GM21367 (cell line): ENCODE data around the gene PNPLA6.
"Not testable (repeated sequence)": the region's sequence is repeated elsewhere in the genome, so short reads cannot be mapped to it uniquely, and the experiment has no call there.

Experiments
- ATAC-seq: cut with Tn5 transposase; IDR thresholded peaks from one replicate; pipeline ENCODE4 v1.9.1; 2021; ENCODE audit not compliant: unreplicated experiment

Gene PNPLA6

DNA sequence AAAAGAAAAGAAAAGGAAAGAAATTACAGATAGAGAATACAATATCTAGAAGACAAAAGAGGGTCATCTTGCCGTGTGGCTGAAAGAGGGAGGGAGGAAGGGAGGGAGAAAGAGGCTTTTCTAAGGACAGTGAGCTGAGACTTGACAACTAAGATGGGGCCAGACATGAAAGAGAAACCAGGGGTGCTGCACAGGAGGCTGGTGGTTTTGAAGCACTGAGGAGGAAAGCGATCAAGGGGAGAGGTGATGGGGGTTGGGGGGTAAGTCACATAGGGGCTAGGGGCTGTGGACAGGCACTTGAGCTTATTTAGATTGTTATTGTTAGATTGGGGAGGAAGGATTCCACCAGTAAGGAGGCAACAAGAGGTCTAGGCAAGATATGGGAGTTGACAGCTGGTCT, 17.3 kb downstream of the PNPLA6 start:
- no peak for ATAC-seq

DNA sequence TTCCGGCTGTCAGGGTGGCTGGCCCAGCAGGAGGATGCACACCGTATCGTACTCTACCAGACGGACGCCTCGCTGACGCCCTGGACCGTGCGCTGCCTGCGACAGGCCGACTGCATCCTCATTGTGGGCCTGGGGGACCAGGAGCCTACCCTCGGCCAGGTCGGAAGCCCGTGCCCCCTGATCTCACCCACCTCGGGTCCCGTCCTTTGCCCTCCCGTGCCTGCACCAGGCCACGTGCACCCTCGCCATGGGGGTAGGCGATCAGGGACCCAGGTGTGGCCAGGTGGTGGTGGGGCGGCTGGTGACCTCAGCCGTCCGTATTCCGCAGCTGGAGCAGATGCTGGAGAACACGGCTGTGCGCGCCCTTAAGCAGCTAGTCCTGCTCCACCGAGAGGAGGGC, 19.0 kb downstream of the PNPLA6 start:
- ATAC-seq = no peak

DNA sequence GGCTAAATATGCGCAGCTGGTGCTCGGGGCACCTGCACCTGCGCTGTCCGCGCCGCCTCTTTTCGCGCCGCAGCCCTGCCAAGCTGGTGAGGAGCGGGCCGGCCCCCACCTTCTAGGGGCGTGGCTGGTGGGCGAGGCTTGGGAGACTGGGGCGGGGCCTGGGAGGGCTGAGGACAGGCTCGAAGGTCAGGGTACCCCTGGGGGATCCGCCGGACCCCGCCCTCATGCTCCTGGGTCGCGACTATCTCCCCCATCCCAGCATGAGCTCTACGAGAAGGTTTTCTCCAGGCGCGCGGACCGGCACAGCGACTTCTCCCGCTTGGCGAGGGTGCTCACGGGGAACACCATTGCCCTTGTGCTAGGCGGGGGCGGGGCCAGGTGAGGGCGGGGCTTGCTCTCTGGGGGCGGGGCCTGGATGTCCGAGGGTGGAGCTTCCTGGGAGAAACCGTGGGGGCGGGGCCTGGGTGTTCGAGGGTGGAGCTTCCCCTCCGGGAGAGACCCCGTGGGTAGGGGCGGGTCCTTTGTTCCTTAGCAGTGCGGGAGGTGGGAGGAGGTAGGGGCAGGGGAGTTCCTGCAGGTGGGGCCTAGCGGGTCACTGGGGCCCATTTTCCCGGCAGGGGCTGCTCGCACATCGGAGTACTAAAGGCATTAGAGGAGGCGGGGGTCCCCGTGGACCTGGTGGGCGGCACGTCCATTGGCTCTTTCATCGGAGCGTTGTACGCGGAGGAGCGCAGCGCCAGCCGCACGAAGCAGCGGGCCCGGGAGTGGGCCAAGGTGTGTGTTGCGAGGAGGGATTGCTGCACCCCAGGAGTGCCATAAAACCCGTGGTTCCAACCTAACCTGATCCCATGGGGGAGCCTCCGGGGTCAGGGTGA, 19.7 kb downstream of the PNPLA6 start:
- ATAC-seq = no peak

DNA sequence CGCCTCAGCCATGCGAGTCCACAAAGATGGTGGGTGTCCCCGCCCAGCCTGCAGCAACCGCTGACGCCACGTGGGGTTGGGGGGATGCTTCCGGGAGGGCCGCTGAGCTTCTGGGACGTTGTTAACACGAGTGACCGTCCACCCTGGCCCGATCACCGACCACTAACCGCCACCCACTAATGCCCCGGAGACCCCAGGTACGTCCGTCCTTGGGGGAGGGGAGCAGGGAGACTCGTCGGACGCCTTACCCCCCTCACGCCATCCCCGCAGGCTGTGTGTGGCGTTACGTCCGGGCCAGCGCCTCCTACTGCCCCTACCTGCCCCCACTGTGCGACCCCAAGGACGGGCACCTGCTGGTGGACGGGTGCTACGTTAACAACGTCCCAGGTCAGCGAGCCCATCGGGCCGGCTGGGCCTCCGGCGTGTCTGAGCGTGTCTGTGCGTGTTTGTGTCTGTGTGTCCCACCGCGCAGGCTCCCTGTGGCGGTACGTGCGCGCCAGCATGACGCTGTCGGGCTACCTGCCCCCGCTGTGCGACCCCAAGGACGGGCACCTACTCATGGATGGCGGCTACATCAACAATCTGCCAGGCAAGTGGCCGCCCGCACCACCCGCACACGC, 21.3 kb downstream of the PNPLA6 start:
- no peak for ATAC-seq

DNA sequence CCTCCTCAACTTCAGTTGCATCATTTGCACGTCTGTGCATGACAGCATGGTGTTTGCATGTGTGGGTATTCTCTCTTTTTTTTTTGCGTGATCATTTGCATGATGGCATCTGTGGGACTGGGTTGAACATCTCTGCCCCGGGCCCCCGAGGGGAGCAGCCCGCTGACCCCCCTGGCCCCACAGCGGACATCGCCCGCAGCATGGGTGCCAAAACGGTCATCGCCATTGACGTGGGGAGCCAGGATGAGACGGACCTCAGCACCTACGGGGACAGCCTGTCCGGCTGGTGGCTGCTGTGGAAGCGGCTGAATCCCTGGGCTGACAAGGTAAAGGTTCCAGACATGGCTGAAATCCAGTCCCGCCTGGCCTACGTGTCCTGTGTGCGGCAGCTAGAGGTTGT, 23.1 kb downstream of the PNPLA6 start:
- no peak for ATAC-seq

DNA sequence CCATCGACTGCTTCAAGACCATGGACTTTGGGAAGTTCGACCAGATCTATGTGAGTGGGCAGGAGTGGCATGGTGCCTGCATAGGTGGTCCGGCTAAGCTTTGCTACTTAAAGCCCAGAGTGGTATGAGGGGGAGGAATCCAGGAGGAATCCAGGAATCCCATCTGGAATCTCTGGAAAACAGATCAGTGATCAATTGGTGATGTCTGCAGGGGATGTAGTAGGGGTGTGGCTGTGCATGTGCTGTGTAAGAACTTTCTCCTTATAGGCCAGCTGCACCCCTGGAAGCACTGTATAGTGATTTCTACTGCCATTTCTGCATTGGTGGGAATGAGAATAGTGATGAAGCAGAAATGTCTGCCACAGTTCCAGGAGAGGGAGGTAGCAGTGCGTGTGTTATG, 23.6 kb downstream of the PNPLA6 start:
- no peak for ATAC-seq

DNA sequence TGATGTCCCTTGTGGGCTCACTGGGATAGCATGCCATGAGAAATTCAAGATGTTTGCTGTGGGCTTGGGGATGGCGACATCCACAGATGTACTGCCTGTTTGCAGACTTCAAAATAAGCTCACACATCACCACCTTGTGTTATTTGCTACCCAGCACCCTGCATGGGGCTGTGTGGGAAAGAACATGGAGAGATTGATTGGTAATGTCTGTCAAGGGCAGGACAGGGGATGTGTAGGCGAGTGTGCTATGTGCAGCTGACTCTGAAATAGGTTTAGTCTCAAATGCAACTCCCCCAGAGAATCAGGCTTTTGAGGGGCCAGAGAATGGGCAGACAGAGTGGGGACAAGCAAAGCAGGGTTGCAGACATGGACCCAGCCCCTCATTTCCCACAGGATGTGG, 24.7 kb downstream of the PNPLA6 start:
- ATAC-seq = no peak

DNA sequence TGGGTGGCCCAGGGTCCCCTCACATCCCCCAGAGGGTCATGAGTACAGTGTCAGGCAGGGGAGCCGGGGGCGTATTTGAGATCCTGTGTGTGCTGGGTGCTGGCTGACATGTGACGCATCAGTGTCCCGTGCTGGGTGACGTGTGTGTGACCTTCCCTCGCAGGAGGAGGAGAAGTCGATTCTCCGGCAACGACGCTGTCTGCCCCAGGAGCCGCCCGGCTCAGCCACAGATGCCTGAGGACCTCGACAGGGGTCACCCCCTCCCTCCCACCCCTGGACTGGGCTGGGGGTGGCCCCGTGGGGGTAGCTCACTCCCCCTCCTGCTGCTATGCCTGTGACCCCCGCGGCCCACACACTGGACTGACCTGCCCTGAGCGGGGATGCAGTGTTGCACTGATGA, 25.8 kb downstream of the PNPLA6 start:
- ATAC-seq = no peak

DNA sequence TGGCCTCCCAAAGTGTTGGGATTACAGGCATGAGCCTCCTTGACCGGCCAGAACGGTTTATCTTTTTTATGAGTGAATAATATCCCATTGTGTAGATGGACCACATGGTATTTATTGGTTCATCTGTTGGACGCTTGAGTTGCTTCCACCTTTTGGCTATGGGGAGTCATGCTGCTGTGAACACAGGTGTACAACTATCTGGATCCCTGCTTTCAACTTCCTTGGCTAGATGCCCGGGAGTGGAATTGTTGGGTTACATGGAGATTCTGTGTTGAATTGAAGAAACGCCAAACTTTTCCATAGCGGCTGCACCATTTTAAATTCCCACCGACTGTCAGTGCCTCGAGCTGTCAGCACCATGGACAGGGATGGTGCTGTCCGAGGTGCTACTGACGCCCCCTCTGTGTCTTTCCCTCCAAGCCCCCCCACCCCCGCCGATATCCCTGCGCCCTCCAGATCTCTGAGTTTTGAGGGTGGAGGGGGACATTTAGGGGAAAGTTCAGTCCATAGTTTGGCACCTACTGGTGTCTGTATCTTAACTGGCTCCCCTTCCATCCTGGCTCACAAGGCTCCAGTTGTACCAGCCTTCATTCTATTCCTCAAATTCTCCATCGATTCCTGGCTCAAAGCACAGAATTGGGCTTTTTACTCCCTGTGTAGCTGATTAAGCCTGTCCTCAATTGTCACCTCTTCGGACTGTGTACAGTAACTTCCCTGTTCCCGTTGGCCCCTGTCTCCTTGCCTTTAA, 27.3 kb downstream of the PNPLA6 start:
- ATAC-seq = no peak

DNA sequence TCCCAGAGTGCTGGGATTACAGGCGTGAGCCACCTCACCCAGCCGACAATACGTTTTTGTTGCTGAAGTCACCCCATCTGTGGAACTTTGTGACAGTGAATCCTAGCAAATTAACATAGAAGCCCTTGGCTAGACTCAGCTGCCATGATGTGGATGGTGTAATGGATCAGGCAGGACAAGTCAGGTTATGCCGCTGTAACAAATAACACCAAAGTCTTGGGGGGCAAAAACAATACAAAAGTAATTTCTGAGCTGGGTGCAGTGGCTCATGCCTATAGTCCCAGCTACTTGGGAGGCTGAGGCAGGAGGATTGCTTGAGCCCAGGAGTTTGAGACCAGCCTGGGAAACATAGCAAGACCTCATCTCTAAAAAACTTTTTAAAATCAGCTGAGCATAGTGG, 29.3 kb downstream of the PNPLA6 start:
- no peak for ATAC-seq

DNA sequence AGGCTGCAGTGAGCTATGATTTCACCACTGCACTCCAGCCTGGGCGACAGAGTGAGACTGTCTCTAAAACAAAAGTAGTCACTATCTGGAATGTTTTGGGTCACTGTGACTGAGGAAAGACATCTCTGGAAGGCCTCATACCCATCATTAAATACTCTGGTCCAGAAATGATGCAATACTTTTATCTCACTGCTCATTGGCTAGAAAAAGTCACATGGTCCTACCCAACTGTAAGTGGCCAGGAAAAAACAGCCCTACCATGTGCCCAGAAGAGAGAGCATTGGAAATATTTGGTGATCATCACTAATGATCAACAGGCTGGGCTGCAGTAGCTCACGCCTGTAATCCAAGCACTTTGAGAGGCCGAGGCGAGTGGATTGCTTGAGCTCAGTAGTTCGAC, 29.8 kb downstream of the PNPLA6 start:
- ATAC-seq = no peak

DNA sequence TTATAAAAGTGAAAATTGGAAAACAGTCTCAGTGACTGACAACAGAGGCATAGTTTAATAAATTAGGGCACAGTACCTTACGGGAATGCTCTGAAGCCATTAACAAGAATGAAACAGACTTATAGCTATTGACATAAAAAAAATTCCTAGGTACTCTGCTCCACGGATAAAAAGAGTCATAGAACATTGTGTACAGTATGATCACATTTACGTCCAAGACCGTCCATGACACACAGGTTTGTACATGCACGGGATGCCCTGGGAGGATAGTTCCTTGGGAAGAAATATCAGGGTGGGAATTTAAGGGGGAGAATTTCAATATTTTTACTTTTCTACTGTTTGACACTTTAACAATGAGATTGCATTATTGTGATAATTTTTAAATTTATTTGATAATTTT, 35.2 kb downstream of the PNPLA6 start:
- no peak for ATAC-seq

DNA sequence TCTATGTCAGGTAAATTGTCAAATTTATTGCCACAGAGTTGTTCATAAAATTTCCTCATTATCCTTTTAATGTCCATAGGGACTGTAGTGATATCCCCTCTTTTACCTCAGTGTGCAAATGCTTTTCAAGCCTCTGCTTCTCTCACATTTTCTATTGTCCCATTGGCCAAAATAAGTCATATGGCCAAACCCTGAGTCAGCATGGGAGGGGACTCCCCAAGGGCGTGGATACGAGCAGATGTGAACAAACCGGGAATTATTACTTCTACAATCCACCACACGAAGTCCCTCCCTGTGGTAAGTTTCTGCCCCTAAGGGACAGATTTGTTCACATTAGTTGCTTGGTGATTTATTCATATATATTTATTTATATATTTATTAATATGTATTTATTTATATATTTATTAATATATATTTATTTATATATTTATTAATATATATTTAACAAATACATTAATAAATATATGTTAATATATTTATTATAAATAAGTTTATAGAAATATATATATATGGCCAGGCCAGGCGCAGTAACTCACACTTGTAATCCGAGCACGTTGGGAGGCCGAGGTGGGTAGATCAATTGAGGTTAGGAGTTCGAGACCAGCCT, 40.0 kb downstream of the PNPLA6 start:
- no peak for ATAC-seq

DNA sequence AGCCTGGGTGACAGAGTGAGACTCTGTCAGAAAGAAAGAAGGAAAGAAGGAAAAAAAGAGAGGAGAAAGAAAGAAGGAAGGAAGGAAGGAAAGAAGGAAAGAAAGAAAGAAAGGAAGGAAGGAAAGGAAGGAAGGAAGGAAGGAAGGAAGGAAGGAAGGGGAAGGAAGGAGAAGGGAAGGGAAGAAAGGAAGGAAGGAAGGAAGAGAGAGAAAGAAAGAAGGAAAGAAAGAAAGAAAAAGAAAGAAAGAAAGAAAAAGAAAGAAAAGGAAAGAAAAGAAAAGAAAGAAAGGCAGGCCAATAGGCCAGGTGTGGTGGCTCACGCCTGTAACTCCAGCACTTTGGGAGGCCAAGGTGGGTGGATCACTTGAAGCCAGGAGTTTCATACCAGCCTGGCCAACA, 41.9 kb downstream of the PNPLA6 start:
- ATAC-seq = not testable (repeated sequence)

DNA sequence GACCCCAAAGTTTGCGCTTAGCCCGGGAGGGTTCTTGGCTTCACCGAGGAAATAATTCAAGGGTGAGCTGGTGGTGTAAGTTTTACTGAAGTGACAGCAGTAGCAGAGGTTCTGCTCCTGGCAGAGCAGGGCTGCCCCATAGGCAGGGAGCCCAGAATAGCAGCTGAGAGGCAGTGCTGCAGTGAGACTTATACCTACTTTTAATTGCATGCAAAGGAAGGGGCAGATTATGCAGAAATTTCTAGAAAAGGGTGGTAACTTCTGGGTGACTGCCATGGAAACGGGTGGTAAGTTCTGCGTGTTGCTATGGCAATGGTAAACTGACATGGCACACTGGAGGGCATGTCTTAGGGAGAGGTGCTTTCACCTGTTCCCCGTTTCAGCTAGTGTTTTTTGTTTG, 42.6 kb downstream of the PNPLA6 start:
- no peak for ATAC-seq

DNA sequence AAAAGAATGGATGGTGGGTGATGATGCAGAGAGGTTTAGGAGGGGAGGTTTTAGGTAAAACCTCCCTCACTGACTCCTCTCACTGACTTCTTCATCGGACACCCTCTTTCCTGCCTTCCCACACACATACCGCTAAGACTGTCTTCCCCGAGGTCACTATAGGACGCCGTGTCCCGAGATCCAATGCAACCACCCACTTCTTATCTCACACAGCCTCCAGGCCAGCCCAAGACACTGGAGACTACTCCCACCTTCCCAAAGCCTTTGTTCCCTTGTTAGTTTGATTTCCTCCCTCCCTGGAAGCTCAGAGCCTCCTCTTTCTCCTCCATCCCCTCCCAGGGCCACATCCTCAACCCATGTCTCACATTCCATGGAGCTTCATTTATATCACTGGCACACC, 43.7 kb downstream of the PNPLA6 start:
- ATAC-seq = no peak

DNA sequence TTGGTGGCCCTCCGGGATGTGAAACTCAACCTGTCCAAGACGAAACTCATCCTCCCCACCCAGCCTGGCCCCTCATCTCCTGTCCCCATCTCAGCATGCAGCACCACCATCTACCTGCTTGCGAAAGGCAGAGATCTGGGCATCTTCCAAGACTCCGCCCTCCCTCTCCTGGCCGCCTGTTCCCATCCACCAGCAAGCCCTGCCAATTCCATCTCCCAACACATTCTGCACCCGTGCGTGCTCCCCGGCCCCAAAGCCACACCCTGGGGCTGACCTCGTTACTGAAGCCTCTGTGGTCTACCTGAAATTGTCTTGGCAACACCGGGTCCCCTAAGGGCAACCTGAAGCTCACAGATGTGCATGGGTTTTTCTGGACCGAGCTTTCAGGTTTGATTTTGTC, 46.9 kb downstream of the PNPLA6 start:
- no peak for ATAC-seq

DNA sequence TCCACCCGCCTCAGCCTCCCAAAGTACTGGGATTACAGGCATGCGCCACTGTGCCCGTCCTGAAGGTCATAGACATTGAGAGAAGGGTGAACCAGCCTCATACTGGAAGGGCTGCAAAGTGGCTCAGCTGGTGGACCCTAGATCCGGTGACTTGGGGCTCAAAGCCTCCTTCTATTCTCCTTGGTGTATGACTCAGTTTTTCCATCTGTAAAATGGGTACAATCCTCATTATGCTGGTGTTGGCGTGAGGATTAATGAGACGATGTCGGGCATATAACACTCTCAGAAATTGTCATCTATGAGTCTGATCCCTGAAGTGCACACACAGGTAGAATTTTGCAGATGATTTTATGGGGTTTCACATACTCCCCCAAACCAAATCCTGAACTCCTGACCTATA, 54.3 kb downstream of the PNPLA6 start:
- no peak for ATAC-seq

DNA sequence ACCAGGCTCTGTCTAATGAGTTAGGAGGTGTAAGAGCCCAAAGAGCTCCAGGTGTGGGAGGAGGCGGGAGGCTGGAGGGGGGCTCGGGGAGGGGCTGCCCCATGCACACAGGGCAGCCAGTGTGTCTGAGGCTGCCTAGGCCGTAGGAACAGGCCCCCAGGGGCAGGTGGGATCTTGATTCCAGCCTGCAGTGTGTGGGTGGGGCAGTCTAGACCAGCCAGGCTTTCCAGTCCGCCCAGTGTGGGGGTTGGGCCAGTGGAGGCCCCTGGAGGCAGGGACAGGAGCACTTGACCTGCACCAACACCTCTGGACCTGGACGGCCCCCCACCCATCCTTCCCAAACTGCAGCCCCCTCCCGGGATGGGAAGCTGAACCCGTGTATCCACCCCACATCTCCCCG, 54.7 kb downstream of the PNPLA6 start:
- no peak for ATAC-seq

DNA sequence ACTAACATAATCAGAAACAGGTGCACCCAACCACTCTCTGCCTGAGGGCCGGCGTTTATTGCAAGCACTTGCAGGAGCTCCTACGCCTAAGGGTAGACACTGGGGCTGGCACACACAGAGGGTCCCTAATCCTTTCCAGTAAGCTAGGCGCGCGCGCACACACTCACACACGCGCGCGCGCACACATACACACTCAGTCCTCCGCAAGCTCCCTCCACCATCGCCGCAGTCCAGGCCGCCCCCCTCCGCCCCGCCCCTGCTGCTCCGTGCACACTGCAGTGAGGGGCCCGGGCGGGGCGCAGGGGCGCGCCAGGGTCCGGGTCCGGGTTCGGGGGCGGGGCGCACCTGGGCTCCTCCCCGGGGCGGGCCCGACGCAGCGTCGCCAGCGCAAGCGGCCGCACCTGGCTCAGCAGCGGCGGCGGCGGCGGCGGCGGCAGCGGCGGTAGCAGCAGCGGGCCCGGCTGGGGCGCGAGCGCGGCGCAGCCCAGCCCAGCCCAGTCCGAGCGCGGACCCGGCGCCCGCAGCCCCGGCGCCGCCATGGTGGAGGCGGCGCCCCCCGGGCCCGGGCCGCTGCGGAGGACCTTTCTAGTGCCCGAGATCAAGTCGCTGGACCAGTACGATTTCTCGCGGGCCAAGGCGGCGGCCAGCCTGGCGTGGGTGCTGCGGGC, 60.1 kb downstream of the PNPLA6 start, which contains the start of gene CAMSAP3:
TSS of gene CAMSAP3 (plus strand) at position 398 of the 668 bp plus-strand sequence. CDS start at position 538, 140 bp downstream.
- ATAC-seq = no peak
